Stimulated activated CD8-positive, alpha-beta memory T cell treated with anti-CD3 and anti-CD28 coated beads, Interleukin-4, amount 100 ng/mL, for 48 hours (primary cell): ENCODE results near the gene TMCC1.
A peak's percentile ranks its signal among the peaks of the same experiment; 100 is the strongest.

Experiments used
- DNase-seq: peaks from one replicate; pipeline ENCODE4 v3.0.0-alpha.2; 2020

TMCC1 gene

GRCh38 chr3:129638481-129638880, 255.0 kb downstream of the TMCC1 start:
- no peak for DNase-seq

DNA sequence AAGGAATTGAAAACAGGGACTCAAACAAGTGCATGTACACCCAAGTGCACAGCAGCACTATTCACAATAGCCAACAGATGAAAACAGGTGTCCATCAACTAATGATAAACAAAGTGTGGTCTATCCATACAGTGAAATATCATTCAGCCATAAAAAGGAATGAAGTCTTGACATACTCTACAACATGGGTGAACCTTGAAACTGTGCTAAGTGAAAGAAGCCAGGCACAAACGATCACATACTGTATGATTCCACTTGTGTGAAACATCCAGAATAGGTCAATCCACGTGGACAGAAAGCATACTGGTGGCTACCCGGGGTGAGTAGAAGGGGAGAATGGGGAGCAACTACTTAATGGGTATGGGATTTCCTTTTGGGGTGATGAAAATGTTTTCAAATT, 257.4 kb downstream of the TMCC1 start:
- DNase-seq, result no peak

DNA sequence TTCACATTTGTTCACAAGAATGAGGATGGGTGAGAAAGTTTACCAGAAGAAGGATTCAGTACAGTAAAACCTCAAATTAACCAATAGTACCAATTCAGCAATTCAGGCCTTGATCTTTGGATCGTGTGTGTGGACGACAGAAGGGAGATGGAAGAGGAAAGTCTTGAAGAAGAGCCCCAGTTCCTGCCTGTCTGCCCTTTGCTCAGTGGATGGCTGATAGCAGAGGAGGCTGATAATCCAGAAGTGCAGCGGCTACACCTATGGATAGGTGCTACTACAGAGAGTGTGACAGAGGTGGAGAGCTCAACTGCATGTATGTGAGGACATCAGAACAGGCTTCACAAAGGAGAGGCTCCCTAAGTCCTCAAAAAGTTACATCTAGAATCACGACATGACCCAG, 257.9 kb downstream of the TMCC1 start:
- no peak for DNase-seq

GRCh38 chr3:129633751-129634481, 259.6 kb downstream of the TMCC1 start:
- peak; percentile 25 for DNase-seq

DNA sequence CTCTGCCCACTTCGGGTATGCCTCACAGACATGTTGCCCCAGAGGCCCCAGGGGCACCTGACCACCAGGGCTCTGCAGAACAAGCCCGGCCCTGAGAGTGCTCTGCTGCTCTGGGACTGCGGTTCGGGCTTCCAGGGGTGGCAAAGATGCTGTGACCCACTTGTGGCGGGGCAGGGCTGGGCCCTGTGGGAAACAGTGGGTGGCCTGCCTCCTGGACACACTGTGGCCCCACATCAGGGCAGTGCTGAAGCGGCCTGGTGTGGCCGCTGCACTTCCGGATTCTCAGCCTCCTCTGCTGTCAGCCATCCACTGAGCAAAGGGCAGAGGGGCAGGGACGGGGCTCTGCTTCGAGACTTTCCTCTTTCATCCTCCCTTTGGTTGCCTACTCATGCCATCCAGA, 260.5 kb downstream of the TMCC1 start:
- no peak for DNase-seq

- no peak for DNase-seq
Measured at GRCh38 chr3:129632556-129632955, 261.0 kb downstream of the TMCC1 start.

- DNase-seq, result no peak
Measured at GRCh38 chr3:129632056-129632455, 261.5 kb downstream of the TMCC1 start.

GRCh38 chr3:129629011-129629410, 264.5 kb downstream of the TMCC1 start:
- DNase-seq, result no peak

- DNase-seq, result no peak
Measured at GRCh38 chr3:129628169-129628522, 265.4 kb downstream of the TMCC1 start.

DNA sequence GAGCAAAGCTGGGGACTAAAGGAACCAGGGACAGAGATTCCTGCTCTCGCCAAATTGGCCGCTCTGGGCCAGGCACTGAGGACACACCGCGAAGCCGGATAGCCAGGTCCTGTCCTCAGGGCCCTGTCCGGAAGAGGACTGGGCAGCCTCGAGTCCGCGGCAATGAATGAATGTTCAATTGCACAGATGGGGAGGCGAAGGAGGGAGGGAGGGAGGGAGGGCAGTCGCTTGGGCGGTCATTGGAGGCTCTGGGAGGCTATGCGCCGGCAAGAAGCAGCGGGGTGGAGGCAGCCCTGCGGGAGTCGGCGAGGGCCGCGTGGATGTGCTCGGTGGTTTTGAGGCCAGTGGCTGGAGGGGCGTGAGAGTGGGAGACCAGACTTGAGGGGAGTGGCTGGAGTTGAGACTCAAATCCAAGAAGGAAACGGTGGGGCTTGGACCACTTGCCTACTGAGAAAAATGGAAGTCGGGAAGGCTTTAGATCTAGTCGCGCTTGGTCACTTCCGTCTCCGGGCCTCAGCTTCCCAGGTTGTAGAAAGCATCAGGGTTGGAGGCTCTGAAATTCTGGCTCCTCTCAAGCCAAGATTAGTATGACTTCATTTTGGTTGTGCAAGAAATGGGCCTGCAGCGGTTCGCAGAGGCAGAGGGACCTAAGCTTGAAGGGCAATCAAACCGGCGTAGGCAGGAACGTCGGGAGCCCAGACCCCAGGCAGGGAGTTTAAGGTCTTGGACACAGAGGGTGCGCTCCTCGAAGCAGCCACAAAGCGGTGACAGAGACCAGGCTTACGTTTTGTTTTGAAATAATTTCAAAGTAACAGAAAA, 266.0 kb downstream of the TMCC1 start:
- peak; percentile 69 for DNase-seq

- DNase-seq, result peak; percentile 87
Measured at GRCh38 chr3:129626744-129627349, 266.7 kb downstream of the TMCC1 start.

GRCh38 chr3:129625072-129625874, 268.2 kb downstream of the TMCC1 start:
- peak; percentile 19 for DNase-seq

DNA sequence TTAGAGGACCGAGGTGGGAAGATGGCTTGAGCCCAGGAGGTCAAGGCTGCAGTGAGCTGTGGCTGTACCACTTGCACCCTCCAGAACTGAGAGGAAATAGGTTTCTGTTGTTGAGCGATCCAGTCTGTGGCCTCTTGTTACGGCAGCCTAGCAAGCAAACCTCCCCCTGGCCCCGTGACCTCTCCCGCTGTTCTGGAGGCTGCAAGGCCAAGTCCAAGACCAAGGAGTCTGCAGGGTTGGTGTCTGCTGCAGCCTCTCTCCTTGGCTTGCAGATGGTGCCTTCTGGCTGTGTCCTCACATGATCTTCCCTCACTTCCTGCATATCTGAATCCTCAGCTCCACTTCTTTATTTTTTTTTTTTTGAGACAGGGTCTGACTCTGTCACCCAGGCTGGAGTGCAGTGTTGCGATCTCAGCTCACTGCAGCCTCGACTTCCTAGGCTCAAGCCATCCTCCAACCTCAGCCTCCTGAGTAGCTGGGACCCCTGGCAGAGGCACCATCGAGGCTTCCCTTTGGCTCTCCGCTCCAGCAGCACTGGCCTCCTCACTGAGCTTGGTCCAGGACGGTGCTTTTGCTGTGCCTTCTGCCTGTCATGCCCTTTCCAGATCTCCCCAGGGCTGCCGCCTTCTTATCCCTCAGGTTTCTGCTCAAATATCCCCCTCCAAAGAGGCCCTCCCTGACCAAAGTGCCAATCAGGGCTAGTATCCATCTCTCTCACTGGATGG, 269.0 kb downstream of the TMCC1 start:
- no peak for DNase-seq

GRCh38 chr3:129623447-129624118, 269.9 kb downstream of the TMCC1 start:
- DNase-seq, result no peak

- DNase-seq, result no peak
Measured at GRCh38 chr3:129622933-129623332, 270.6 kb downstream of the TMCC1 start.

- no peak for DNase-seq
Measured at GRCh38 chr3:129622226-129622874, 271.2 kb downstream of the TMCC1 start.

DNA sequence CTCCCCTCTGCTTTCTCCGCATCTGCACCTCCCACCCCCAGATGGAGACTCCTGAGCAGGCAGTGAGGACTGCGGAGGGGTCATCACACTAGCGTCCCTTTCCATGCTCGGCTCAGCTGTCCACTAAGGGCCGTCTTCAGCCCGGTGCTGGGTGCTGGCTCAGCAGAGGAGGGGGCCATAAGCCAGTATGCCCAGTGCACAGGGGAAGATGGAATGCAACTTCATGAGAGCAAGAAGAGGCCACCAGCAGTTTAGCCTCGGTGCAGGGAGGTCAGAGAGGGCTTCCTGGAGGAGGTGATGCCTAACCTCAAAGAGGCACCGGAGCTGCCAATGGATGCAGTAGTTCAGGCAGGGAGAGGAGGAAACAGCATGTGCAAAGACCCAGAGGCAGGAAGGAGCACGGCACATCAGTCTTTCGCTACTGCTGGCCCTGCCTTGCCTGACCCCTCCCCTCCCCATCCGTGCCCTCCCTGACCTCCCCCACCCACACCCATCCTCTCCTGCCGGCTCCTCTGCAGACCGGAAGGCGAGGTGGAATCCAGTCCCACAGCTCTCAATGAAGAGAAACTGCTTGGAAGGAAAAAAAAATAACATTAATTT, 271.8 kb downstream of the TMCC1 start:
- DNase-seq, result no peak

- no peak for DNase-seq
Measured at GRCh38 chr3:129620828-129621559, 272.5 kb downstream of the TMCC1 start.

GRCh38 chr3:129619726-129620162, 273.8 kb downstream of the TMCC1 start:
- no peak for DNase-seq
